K562 (cell line): ENCODE results near the gene CHMP2A. TPM values are rescaled to one million over a fixed set of nuclear protein-coding genes. Genes with fewer than 3 reads are reported as not detected.

Source experiments
- E2F3 ChIP-seq: fragments of 250-450 bp; sonication (Bioruptor Pico); IDR thresholded peaks from 2 replicates; pipeline ENCODE4 v1.4.0; 2020; ENCODE audit warnings: mild to moderate bottlenecking
- GTF2F1 ChIP-seq: IDR thresholded peaks from 2 replicates; pipeline ENCODE4 v1.6.1; 2011; ENCODE audit warnings: low read depth, low read length, improper control_type of control experiment
- MIER1 ChIP-seq: fragments of 450-650 bp; IDR thresholded peaks from 2 replicates; pipeline ENCODE4 v1.6.1; 2016; ENCODE audit warnings: antibody characterized with exemption, mild to moderate bottlenecking, low read depth
- SIRT6 ChIP-seq: IDR thresholded peaks from one replicate; pipeline ENCODE4 v1.6.1; 2012; ENCODE audit warnings: low read depth, mild to moderate bottlenecking, control low read depth, inconsistent platforms, low read length, moderate library complexity
- ZBTB17 ChIP-seq: fragments of 450-650 bp; formaldehyde crosslinking; IDR thresholded peaks from 2 replicates; pipeline ENCODE4 v1.4.0; 2020; ENCODE audit warnings: mild to moderate bottlenecking
- ZC3H4 ChIP-seq: sonication (generic); formaldehyde crosslinking; IDR thresholded peaks from 2 replicates; pipeline ENCODE4 v1.9.0; 2021; ENCODE audit warnings: missing genetic modification reagents, borderline replicate concordance
- ZNF124 ChIP-seq: sonication (generic); formaldehyde crosslinking; IDR thresholded peaks from 2 replicates; pipeline ENCODE4 v1.8.1; 2022; ENCODE audit warnings: missing genetic modification reagents
- ZNF551 ChIP-seq: fragments of 250-450 bp; sonication (Bioruptor Pico); IDR thresholded peaks from 2 replicates; pipeline ENCODE4 v1.5.0; 2021; ENCODE audit warnings: mild to moderate bottlenecking, moderate library complexity
- ZNF561 ChIP-seq: fragments of 450-650 bp; formaldehyde crosslinking; conservative IDR thresholded peaks from 2 replicates; pipeline ENCODE4 v1.4.0; 2020; ENCODE audit warnings: mild to moderate bottlenecking, moderate library complexity
- ZNF586 ChIP-seq: fragments of 450-650 bp; formaldehyde crosslinking; conservative IDR thresholded peaks from 2 replicates; pipeline ENCODE4 v1.4.0; 2020; ENCODE audit warnings: mild to moderate bottlenecking, moderate library complexity
- polyA plus RNA-seq, 8 experiments: library from polyadenylated mRNA; depleted of rRNA in 4 of 8; stranded (reverse) in 5 of 8; unstranded in 3 of 8; fragments of >200 nt; fragmentation: Nextera tagmentation in 2 of 8; fragmentation: Illumina TruSeq in 1 of 8; extraction: Ambion mirVana in 2 of 8; extraction: Trizol in 1 of 8; gene quantifications; 2 replicates each; pipeline versions ENCODE4 v1.2.1 to v1.2.3, GENCODE V29; 2011 to 2014; ENCODE audit warnings: inconsistent platforms in 1 of 8, missing spikeins in 1 of 8
- total RNA-seq, 7 experiments: library from RNA; depleted of rRNA in 6 of 7; stranded (reverse); fragments of >200 nt in 6 of 7; fragmentation: Illumina TruSeq in 2 of 7; extraction: Trizol in 2 of 7; gene quantifications; 2 replicates each; pipeline versions ENCODE4 v1.2.1 to v1.2.3, GENCODE V29; 2011 to 2021; ENCODE audit warnings: low replicate concordance in 1 of 7
- TF ChIP-seq, protein P1 (sequence below): fragments of 250-450 bp; sonication (Bioruptor Pico); IDR thresholded peaks from 2 replicates; pipeline ENCODE4 v1.4.0; 2020
- TF ChIP-seq, protein P2 (sequence below): sonication (generic); formaldehyde crosslinking; IDR thresholded peaks from 2 replicates; pipeline ENCODE4 v1.8.1; 2023; ENCODE audit warnings: mild to moderate bottlenecking, missing genetic modification reagents
- TF ChIP-seq, protein P3 (sequence below): fragments of 450-650 bp; formaldehyde crosslinking; IDR thresholded peaks from 2 replicates; pipeline ENCODE4 v1.4.0; 2020; ENCODE audit warnings: mild to moderate bottlenecking, mixed read lengths
- TF ChIP-seq, protein P4 (sequence below), 2 experiments: fragments of 450-650 bp; IDR thresholded peaks; 2 replicates each; pipeline ENCODE4 v1.6.1; 2016
- TF ChIP-seq, protein P5 (sequence below), 2 experiments: fragments of 450-650 bp in 1 of 2; sonication (generic) in 1 of 2; formaldehyde crosslinking in 1 of 2; IDR thresholded peaks in 1 of 2; conservative IDR thresholded peaks in 1 of 2; 2 replicates each; pipeline versions ENCODE4 v1.6.1 to v1.8.1; 2016 to 2023; ENCODE audit warnings: mild to moderate bottlenecking in 2 of 2, moderate library complexity in 2 of 2, inconsistent platforms in 1 of 2, missing genetic modification reagents in 1 of 2

CHMP2A gene
- total and polyA plus RNA-seq, 9 of the 15 experiments (the other 6 are each of a cell fraction or from before 2014, with no cell fraction given): 57.6 to 159 (median 87.2) TPM

- TF ChIP-seq SIRT6 (peak; percentile 29), ZNF586 (CRISPR knock-in tag) (no peak), ZBTB17 (CRISPR knock-in tag) (peak; percentile 89), E2F3 (peak; percentile 64; the same call in 1 of the 2 replicates), ZNF561 (CRISPR knock-in tag) (no peak), ZC3H4 (CRISPR knock-in tag) (no peak), GTF2F1 (0 out of 2 replicates have a peak, but pooled peaks have one; percentile 40), MIER1 (no peak), ZNF551 (no peak), ZNF124 (CRISPR knock-in tag) (no peak)
- TF ChIP-seq, protein P1, sequence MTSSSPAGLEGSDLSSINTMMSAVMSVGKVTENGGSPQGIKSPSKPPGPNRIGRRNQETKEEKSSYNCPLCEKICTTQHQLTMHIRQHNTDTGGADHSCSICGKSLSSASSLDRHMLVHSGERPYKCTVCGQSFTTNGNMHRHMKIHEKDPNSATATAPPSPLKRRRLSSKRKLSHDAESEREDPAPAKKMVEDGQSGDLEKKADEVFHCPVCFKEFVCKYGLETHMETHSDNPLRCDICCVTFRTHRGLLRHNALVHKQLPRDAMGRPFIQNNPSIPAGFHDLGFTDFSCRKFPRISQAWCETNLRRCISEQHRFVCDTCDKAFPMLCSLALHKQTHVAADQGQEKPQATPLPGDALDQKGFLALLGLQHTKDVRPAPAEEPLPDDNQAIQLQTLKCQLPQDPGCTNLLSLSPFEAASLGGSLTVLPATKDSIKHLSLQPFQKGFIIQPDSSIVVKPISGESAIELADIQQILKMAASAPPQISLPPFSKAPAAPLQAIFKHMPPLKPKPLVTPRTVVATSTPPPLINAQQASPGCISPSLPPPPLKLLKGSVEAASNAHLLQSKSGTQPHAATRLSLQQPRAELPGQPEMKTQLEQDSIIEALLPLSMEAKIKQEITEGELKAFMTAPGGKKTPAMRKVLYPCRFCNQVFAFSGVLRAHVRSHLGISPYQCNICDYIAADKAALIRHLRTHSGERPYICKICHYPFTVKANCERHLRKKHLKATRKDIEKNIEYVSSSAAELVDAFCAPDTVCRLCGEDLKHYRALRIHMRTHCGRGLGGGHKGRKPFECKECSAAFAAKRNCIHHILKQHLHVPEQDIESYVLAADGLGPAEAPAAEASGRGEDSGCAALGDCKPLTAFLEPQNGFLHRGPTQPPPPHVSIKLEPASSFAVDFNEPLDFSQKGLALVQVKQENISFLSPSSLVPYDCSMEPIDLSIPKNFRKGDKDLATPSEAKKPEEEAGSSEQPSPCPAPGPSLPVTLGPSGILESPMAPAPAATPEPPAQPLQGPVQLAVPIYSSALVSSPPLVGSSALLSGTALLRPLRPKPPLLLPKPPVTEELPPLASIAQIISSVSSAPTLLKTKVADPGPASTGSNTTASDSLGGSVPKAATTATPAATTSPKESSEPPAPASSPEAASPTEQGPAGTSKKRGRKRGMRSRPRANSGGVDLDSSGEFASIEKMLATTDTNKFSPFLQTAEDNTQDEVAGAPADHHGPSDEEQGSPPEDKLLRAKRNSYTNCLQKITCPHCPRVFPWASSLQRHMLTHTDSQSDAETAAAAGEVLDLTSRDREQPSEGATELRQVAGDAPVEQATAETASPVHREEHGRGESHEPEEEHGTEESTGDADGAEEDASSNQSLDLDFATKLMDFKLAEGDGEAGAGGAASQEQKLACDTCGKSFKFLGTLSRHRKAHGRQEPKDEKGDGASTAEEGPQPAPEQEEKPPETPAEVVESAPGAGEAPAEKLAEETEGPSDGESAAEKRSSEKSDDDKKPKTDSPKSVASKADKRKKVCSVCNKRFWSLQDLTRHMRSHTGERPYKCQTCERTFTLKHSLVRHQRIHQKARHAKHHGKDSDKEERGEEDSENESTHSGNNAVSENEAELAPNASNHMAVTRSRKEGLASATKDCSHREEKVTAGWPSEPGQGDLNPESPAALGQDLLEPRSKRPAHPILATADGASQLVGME (CRISPR knock-in tag): no peak
- TF ChIP-seq, protein P2, sequence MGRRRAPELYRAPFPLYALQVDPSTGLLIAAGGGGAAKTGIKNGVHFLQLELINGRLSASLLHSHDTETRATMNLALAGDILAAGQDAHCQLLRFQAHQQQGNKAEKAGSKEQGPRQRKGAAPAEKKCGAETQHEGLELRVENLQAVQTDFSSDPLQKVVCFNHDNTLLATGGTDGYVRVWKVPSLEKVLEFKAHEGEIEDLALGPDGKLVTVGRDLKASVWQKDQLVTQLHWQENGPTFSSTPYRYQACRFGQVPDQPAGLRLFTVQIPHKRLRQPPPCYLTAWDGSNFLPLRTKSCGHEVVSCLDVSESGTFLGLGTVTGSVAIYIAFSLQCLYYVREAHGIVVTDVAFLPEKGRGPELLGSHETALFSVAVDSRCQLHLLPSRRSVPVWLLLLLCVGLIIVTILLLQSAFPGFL: no peak
- TF ChIP-seq, protein P3, sequence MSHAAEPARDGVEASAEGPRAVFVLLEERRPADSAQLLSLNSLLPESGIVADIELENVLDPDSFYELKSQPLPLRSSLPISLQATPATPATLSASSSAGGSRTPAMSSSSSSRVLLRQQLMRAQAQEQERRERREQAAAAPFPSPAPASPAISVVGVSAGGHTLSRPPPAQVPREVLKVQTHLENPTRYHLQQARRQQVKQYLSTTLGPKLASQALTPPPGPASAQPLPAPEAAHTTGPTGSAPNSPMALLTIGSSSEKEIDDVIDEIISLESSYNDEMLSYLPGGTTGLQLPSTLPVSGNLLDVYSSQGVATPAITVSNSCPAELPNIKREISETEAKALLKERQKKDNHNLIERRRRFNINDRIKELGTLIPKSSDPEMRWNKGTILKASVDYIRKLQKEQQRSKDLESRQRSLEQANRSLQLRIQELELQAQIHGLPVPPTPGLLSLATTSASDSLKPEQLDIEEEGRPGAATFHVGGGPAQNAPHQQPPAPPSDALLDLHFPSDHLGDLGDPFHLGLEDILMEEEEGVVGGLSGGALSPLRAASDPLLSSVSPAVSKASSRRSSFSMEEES (CRISPR knock-in tag): peak; percentile 0; the same call in 1 of the 2 replicates
- TF ChIP-seq, protein P4, sequence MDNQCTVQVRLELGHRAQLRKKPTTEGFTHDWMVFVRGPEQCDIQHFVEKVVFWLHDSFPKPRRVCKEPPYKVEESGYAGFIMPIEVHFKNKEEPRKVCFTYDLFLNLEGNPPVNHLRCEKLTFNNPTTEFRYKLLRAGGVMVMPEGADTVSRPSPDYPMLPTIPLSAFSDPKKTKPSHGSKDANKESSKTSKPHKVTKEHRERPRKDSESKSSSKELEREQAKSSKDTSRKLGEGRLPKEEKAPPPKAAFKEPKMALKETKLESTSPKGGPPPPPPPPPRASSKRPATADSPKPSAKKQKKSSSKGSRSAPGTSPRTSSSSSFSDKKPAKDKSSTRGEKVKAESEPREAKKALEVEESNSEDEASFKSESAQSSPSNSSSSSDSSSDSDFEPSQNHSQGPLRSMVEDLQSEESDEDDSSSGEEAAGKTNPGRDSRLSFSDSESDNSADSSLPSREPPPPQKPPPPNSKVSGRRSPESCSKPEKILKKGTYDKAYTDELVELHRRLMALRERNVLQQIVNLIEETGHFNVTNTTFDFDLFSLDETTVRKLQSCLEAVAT (IDR thresholded peaks at IDR 0.05): no peak
- TF ChIP-seq, protein P5, sequence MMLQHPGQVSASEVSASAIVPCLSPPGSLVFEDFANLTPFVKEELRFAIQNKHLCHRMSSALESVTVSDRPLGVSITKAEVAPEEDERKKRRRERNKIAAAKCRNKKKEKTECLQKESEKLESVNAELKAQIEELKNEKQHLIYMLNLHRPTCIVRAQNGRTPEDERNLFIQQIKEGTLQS (IDR thresholded peaks at IDR 0.05): peak; percentile 87
- TF ChIP-seq, protein P5 (CRISPR knock-in tag; conservative IDR thresholded peaks at IDR 0.05): peak; percentile 15; the same call in 1 of the 2 replicates
Measured at GRCh38 chr19:58554494-58555368, at the start of gene CHMP2A (continued).
